ENCODE data around the gene FZD7.

FZD7 gene

GRCh38 chr2:202014759-202015211 lies 18.9 kb upstream of the FZD7 start:
- no peak for DNase-seq

GRCh38 chr2:202015471-202015870 lies 18.2 kb upstream of the FZD7 start:
- no peak for DNase-seq

- DNase-seq = no peak
These were observed 17.0 kb upstream of the FZD7 start for GRCh38 chr2:202016579-202017227.

- no peak for DNase-seq
These were observed 15.7 kb upstream of the FZD7 start for GRCh38 chr2:202017940-202018339.

GRCh38 chr2:202018950-202019349 lies 14.7 kb upstream of the FZD7 start:
- DNase-seq = no peak

GRCh38 chr2:202019689-202020450 lies 13.8 kb upstream of the FZD7 start:
- no peak for DNase-seq

GRCh38 chr2:202022755-202023154 lies 10.9 kb upstream of the FZD7 start:
- no peak for DNase-seq

- DNase-seq = no peak
These were observed 10.3 kb upstream of the FZD7 start for GRCh38 chr2:202023198-202023903.

GRCh38 chr2:202023904-202024266 lies 9.8 kb upstream of the FZD7 start:
- DNase-seq = no peak

GRCh38 chr2:202024871-202025270 lies 8.8 kb upstream of the FZD7 start:
- no peak for DNase-seq

GRCh38 chr2:202025816-202026215 lies 7.8 kb upstream of the FZD7 start:
- DNase-seq = no peak

GRCh38 chr2:202026507-202026906 lies 7.1 kb upstream of the FZD7 start:
- DNase-seq = no peak

GRCh38 chr2:202030691-202031090 lies 3.0 kb upstream of the FZD7 start:
- no peak for DNase-seq

GRCh38 chr2:202031246-202031951 lies 2.3 kb upstream of the FZD7 start:
- no peak for DNase-seq

- peak; percentile 71 for DNase-seq
These were observed 774 bp upstream of the FZD7 start for GRCh38 chr2:202032846-202033316.

- peak; percentile 51 for DNase-seq
These were observed 814 bp downstream of the FZD7 start for GRCh38 chr2:202034249-202035088.

- no peak for DNase-seq
These were observed 1.7 kb downstream of the FZD7 start for GRCh38 chr2:202035089-202035940.

- no peak for DNase-seq
These were observed 2.3 kb downstream of the FZD7 start for GRCh38 chr2:202035941-202036372.

GRCh38 chr2:202036601-202037037 lies 3.0 kb downstream of the FZD7 start:
- no peak for DNase-seq

- no peak for DNase-seq
These were observed 3.4 kb downstream of the FZD7 start for GRCh38 chr2:202037086-202037485.
